ENCODE results near the gene TBXAS1.

TBXAS1 gene

GRCh38 chr7:140007051-140007690, 178.1 kb downstream of the TBXAS1 start:
- DNase-seq, result no peak

- DNase-seq, result no peak
Measured at GRCh38 chr7:140008755-140009610, 179.9 kb downstream of the TBXAS1 start.

- DNase-seq, result no peak
Measured at GRCh38 chr7:140009735-140010134, 180.7 kb downstream of the TBXAS1 start.

DNA sequence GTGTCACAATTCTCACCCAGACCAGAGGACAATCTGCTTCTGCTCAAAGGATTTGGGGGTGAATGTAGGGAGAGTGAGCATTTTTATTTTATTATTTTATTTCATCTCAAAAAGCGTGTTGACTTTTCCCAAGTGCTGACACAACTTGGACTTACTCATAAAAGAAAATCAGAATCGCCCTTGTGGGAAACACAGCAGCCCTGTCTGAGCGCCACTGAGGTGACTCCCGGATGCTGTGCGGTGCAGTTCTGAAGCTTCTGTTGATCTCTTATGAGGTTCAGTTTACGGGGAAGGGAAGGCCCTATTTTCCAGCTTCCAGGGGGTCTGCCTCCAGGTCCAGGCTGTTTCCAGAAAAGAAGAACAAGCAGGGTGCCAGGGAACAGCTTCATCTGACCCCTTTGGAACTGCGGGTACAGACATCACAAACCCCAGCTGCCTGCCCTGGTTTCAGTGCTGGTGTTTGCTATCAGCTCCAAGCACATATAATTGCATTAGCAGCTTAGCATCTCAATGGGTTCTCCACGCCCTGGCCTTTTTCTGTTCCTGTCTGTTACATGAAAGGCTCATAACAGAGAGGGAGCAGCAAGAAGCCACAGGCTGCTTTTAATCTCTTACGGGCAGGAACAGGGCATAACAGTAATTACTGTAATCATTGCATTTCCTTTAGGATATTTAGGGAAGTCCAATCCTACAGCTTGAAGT, 181.3 kb downstream of the TBXAS1 start:
- DNase-seq, result no peak

DNA sequence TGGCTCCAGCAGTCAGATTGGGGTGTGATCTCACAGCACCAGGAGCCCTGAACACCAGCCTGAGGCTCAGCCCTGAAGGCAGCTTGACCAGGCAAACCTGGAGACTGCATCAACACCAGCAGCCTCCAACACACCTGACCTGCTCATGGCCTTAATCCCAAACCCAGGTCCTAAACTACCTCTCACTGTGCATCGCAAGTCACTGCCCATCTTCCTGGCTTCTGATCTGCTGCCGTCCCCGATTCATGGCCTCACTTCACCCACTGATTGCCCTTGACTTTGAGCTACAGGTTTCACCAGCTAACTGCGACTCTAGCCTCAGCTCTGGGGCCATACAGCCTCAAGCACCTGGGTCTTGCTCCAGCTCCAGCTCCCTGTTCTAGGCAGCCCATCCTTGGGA, 184.6 kb downstream of the TBXAS1 start:
- DNase-seq, result no peak

GRCh38 chr7:140014123-140014522, 185.1 kb downstream of the TBXAS1 start:
- no peak for DNase-seq

DNA sequence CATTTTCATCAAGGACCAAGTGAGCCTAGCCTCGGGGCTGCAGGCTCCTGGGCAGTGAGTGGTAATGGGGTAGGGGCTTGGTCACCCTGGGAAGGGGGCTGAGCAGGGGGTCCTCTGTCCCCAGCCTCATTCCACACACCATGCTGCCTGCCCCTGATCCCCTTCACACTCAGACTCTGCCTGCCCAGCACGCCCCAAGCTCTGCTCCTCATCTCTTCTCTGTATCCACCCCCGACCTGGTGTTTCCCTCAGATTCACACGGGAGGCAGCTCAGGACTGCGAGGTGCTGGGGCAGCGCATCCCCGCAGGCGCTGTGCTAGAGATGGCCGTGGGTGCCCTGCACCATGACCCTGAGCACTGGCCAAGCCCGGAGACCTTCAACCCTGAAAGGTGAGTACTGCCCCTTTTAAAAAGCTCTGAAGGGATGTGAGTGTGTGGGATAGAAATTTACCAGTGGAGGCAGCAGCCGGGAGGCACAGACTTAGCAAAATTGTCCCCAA, 186.5 kb downstream of the TBXAS1 start:
- DNase-seq, result no peak

DNA sequence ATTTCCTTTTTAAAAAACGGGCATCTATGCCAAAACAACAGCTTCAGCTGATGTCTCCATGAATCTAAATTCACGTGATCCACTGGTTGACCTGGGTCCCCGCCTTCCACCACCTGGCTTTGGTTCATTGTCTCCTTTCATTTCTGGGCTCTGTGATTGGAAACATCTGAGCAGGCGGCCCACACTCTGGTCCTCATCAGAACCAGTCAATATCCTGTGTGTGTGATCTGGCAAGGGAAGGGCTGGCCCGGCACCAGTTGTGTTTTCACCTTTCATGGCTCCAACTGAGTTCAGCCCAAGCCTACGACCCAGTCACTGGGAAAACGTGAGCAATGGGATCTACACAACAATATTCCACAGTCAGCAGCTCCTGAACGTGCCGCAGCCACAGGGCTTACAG, 187.5 kb downstream of the TBXAS1 start:
- DNase-seq, result no peak

GRCh38 chr7:140017034-140017433, 188.0 kb downstream of the TBXAS1 start:
- no peak for DNase-seq

DNA sequence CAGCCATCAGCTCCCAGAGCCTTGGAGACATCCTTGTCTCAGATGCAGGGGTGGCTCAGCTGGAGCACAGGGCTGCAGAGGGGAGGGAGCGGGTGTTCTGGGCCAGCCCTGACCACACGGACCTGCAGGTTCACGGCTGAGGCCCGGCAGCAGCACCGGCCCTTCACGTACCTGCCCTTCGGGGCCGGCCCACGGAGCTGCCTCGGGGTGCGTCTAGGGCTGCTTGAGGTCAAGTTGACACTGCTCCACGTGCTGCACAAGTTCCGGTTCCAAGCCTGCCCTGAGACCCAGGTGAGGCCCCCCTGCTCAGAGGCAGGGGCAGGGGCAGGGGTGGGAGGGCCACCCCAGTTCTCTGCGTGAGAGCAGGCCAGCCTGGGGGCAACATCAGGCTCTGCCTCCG, 188.5 kb downstream of the TBXAS1 start:
- no peak for DNase-seq

GRCh38 chr7:140018125-140019043, 189.3 kb downstream of the TBXAS1 start:
- DNase-seq, result no peak

GRCh38 chr7:140019172-140019571, 190.1 kb downstream of the TBXAS1 start:
- no peak for DNase-seq

GRCh38 chr7:140019606-140020005, 190.5 kb downstream of the TBXAS1 start:
- no peak for DNase-seq

GRCh38 chr7:140021603-140022002, 192.5 kb downstream of the TBXAS1 start:
- no peak for DNase-seq

DNA sequence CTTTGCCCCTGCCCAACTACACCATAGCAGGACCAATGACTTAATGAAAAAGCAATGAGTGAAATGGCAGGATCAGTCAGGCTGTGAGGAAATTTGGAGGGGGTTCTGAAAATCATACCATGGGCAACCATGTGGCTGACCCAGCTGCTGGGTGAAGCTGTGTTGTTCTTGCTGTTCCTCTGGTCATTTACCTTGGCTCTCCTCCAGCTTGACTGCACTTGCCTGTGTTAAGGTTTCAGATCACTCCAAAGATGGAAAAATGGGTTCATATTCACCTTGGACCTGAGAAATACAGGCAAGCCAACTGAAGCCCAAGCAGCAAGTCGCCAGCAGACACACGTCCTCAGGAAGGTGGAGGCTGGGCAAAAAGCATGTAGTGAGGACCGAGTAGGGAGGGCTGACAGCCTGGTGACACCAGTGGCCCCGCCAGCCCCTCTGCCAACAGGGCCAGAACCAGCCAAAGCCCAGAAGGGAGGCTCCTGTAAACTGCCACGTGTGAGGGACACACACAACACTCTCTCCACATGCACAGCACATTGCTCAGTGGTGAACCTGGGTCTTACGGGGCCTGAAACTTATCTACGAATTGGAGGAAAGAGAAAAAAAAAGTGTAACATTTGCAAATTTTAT, 193.6 kb downstream of the TBXAS1 start:
- no peak for DNase-seq

DNA sequence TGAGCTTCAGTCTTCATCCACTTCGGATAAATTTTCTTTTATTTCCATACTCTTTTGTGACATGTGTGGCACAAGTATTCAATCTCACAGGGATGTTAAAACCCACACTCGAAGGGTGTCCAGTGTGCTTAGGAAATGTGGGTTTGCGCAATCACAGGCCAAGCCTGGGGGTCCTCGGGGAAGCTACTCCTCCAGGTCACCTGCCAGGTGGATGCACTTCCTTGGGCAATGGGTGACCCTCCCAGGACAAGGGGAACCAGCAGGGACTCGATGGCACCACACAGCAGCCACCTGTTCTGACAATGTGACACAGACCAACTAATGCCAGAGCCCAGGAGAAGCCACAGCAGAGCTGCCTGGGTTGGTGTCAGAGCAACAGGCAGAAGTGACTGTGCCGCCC, 194.7 kb downstream of the TBXAS1 start:
- no peak for DNase-seq

- DNase-seq, result no peak
Measured at GRCh38 chr7:140024585-140024984, 195.5 kb downstream of the TBXAS1 start.

DNA sequence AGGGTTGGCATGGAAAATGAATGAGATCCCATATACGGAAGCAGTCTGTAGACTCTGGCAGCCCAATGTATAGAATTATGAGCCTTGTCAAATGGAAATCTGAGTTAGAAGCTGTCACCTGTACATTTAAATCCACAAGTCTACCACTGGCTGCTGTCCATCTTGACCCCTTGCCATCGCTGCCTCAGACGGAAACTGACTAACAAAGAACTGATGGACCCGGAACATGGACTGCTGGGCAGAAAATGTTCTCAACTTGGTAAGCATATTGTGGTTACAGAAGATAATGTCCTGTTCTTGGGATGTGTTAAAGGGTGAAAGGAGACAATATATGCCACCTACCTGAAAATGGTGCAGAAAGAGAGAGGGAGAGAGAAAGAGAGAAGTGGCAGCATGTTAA, 196.2 kb downstream of the TBXAS1 start:
- DNase-seq, result no peak

GRCh38 chr7:140025814-140026433, 196.9 kb downstream of the TBXAS1 start:
- DNase-seq, result no peak

GRCh38 chr7:140026935-140027334, 197.9 kb downstream of the TBXAS1 start:
- no peak for DNase-seq

DNA sequence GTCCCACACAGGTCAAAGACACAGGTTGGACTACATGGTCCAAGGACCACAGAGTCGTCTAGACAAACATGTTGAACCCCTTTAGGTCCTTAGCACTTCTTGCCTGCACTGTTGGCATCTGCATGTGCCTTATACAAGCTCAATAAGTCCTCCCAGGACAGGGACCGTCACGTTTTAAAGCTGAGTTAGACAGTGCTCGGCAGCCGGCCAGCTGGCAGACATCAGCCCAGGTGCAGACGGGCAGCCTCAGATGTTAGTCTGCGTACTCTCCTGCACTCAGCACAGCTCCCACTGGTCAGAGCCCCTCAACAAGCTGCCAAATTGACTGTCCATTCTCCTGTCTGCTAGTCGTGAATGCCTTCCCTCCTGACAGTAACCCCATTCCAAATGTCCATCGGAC, 198.8 kb downstream of the TBXAS1 start:
- DNase-seq, result no peak

DNA sequence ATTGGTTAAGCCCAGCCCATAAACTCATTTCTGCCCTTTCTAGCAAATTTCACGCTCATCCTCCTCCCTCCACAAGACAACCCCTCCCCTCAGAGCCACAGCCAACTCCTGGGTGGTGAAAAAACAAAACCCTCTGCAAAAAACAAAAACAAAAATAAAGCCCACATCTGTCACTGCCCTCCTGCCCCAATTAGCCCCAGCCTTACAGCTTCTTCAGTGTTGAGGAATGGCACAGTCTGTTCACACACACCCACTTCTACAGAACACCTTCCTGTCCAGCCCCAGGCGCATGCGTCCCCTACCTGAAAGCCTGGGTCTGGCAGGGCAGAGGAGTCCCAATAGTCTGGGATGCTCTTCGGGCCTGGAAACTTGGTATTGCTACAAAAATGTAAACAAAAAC, 199.2 kb downstream of the TBXAS1 start:
- no peak for DNase-seq
